Activated naive CD4-positive, alpha-beta T cell treated with anti-CD3 and anti-CD28 coated beads for 36 hours (primary cell): ENCODE results near the gene FAM174B. TPM values are rescaled to one million over a fixed set of nuclear protein-coding genes. Genes with fewer than 3 reads are reported as not detected.
A peak's percentile ranks its signal among the peaks of the same experiment; 100 is the strongest.
"Not testable (repeated sequence)": the region's sequence is repeated elsewhere in the genome, so short reads cannot be mapped to it uniquely, and the experiment has no call there.

ENCODE experiments used
- CTCF ChIA-PET: fragments of 350-600 bp; sonication (Branson Sonifier 250); formaldehyde crosslinking; loops from one replicate; lab custom pipeline; 2021; ENCODE audit warnings: antibody characterized with exemption; lab: Charles Lee
- DNase-seq: peaks from one replicate; pipeline ENCODE4 v3.0.0-alpha.2; 2020
- H3K27ac Mint-ChIP-seq: one replicate; pipeline ENCODE4 v1.8.0; 2021; ENCODE audit warnings: mild to moderate bottlenecking, mixed read lengths
- H3K27me3 Mint-ChIP-seq: one replicate; pipeline ENCODE4 v1.8.0; 2021; ENCODE audit warnings: low read depth, mixed read lengths
- H3K36me3 Mint-ChIP-seq: one replicate; pipeline ENCODE4 v1.8.0; 2021; ENCODE audit warnings: low read depth, mixed read lengths
- H3K4me1 Mint-ChIP-seq: one replicate; pipeline ENCODE4 v1.8.0; 2021; ENCODE audit warnings: low read depth, mixed read lengths
- H3K4me3 Mint-ChIP-seq: one replicate; pipeline ENCODE4 v1.8.0; 2021; ENCODE audit warnings: mild to moderate bottlenecking, moderate library complexity, mixed read lengths
- H3K9me3 Mint-ChIP-seq: one replicate; pipeline ENCODE4 v1.8.0; 2021; ENCODE audit warnings: mixed read lengths
- intact Hi-C: fragments of 100-400 bp; cut with micrococcal nuclease; formaldehyde crosslinking; loops from one replicate; pipeline ENCODE4 v1.15.1; 2023
- total RNA-seq, 2 experiments: library from RNA; stranded (reverse); gene quantifications; one replicate each; pipeline ENCODE4 v1.2.3, GENCODE V29; 2021

The FAM174B gene
- total RNA-seq, 2 experiments from 2014 or later, result 5.5 to 5.6 TPM

DNA sequence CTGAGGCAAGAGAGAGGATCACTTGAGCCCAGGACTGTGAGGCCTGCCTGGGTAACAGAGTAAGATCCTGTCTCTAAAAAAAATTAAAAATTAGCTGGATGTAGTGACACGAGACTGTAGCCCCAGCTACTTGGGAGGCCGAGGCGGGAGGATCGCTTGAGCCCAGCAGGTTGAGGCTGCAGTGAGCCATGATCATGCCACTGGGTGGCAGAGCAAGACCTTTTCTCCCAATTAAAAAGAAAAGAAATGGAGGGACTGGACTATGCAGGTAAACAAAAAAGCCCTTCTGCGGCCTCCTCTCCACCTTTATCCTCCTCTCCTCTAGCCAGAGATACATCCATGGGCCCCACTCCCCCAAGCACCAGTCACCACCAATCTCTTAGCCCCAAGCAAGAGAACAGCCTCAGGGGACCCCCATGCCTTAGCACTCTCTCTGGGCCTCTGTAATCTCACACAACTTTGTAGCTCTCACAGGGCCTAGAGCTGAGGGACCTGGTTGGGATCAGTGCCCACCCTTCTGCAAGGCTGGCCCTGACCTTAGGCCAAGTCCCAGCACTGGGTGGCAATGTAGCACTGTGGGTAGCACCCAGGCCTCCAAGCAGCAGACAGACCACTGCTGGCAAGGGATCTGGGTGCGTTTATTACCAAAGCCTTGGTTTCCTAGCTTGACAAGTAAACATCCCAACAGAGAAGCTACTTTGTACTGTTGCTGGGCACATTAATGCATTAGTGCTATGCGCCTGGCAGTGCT lies 43.4 kb downstream of the FAM174B start:
- H3K9me3 Mint-ChIP-seq, result no peaks in the 10 kb centered on the region
- no peaks in the 10 kb centered on the region for H3K4me1 Mint-ChIP-seq
- H3K27me3 Mint-ChIP-seq, result no peaks in the 10 kb centered on the region
- DNase-seq, result peak; percentile 36
- intact Hi-C loops, result loop anchor here (1.0 kb wide), 1 partner anchor 103 kb away; no protein-coding TSS in a partner anchor
- H3K36me3 Mint-ChIP-seq, result no peaks in the 10 kb centered on the region
- no peak overlapping the region for H3K4me3 Mint-ChIP-seq
- CTCF ChIA-PET, result interaction anchor here (0.5 to 2.4 kb wide), 7 partner anchors 9 to 1089 kb away, joined by 3 to 15 read pairs (median 4); no protein-coding TSS in a partner anchor
- no peak overlapping the region for H3K27ac Mint-ChIP-seq

DNA sequence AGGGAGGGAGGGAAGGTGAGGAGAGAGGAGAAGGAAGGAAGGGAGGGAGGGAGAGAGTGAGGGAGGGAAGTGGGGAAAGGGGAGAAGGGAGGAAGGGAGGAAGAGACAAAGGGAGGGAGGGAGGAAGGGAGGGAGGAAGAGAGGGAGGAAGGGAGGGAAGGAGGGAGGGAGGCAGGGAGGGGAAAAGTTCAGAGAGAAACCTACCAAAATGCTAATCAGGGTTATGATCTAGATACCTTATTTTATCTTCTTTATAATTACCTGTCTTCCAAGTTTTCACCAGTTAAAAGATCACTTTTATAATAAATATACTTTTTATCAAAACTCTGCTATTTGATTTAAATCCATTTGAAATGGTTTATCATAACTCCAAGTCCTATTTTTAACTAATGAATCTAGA lies 44.4 kb downstream of the FAM174B start:
- H3K27ac Mint-ChIP-seq, result no peak overlapping the region
- H3K9me3 Mint-ChIP-seq, result peaks cover 3% of the 10 kb centered on the region
- intact Hi-C loops, result no loop called here
- no peak overlapping the region for H3K4me3 Mint-ChIP-seq
- H3K4me1 Mint-ChIP-seq, result no peaks in the 10 kb centered on the region
- no peaks in the 10 kb centered on the region for H3K36me3 Mint-ChIP-seq
- no peaks in the 10 kb centered on the region for H3K27me3 Mint-ChIP-seq
- no peak for DNase-seq
- CTCF ChIA-PET, result interaction anchor here (2.4 kb wide), 1 partner anchor 104 kb away, joined by 15 read pairs; no protein-coding TSS in a partner anchor

- no peak overlapping the region for H3K27ac Mint-ChIP-seq
These were observed 45.5 kb downstream of the FAM174B start for GRCh38 chr15:92610101-92610520.

GRCh38 chr15:92608866-92609700 lies 46.5 kb downstream of the FAM174B start:
- intact Hi-C loops, result no loop called here
- Mint-ChIP-seq H3K27ac (no peak overlapping the region), H3K9me3 (peaks cover 3% of the 10 kb centered on the region), H3K4me1 (no peaks in the 10 kb centered on the region), H3K36me3 (no peaks in the 10 kb centered on the region), H3K4me3 (no peak overlapping the region), H3K27me3 (no peaks in the 10 kb centered on the region)
- no peak for DNase-seq
- CTCF ChIA-PET, result interaction anchor here (0.8 kb wide), 1 partner anchor 87 kb away, joined by 3 read pairs; no protein-coding TSS in a partner anchor

More at GRCh38 chr15:92610101-92610520, 45.5 kb downstream of the FAM174B start:
- CTCF ChIA-PET, result no interaction called here
- peaks cover 3% of the 10 kb centered on the region for H3K9me3 Mint-ChIP-seq
- DNase-seq, result no peak
- intact Hi-C loops, result no loop called here
- no peaks in the 10 kb centered on the region for H3K4me1 Mint-ChIP-seq
- H3K27me3 Mint-ChIP-seq, result no peaks in the 10 kb centered on the region
- H3K4me3 Mint-ChIP-seq, result no peak overlapping the region
- no peaks in the 10 kb centered on the region for H3K36me3 Mint-ChIP-seq

DNA sequence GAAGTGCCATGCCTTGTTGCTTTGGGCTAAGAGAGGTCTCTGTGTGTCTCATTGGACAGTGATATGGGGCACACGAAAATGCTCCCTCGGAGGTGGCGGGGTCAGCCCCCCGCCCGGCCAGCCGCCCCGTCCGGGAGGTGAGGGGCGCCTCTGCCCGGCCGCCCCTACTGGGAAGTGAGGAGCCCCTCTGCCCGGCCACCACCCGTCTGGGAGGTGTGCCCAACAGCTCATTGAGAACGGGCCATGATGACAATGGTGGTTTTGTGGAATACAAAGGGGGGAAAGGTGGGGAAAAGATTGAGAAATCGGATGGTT lies 48.8 kb downstream of the FAM174B start:
- H3K27me3 Mint-ChIP-seq, intact Hi-C loops, H3K27ac Mint-ChIP-seq, H3K9me3 Mint-ChIP-seq, DNase-seq, CTCF ChIA-PET, H3K4me3 Mint-ChIP-seq, H3K36me3 Mint-ChIP-seq, H3K4me1 Mint-ChIP-seq: not testable (repeated sequence)

GRCh38 chr15:92606126-92606835 lies 49.3 kb downstream of the FAM174B start:
- CTCF ChIA-PET, result no interaction called here
- peaks cover 3% of the 10 kb centered on the region for H3K9me3 Mint-ChIP-seq
- DNase-seq, result no peak
- H3K27ac Mint-ChIP-seq, result no peak overlapping the region
- H3K4me1 Mint-ChIP-seq, result no peaks in the 10 kb centered on the region
- H3K27me3 Mint-ChIP-seq, result no peaks in the 10 kb centered on the region
- H3K36me3 Mint-ChIP-seq, result no peaks in the 10 kb centered on the region
- intact Hi-C loops, result no loop called here
- H3K4me3 Mint-ChIP-seq, result no peak overlapping the region

DNA sequence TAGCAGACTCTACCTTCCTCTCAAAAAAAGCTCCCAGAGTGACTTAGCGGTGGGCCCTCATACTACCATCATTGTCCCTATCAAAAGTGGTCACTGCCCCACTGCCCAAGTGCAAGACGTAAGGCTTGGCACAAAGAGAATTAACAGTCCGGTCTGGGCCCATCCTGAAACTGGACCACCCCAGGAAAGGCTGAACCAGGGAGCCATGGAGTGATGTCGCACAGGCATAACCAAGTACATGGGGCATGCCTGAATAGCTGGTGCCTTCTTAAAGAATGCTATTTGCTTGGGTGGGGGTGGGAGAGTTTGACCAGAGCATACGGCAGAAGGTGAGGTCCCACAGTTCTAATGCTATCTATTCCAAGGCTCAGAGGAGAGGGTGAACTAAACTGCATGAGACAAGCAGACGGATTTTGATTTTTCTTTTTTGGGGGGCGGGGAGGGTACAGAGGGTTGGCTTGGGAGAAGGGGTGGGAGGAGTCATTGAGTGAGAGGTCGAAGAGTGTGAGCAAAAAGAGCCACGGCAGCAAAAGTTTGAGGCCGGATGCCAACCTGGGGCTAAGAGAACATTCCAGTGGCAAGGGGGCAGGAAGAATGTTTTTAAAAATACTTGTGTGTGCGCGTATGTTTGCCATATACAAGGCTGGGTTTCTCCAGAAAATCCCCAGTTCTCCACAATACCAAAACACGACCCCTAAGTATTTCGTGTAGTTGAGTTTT lies 50.2 kb downstream of the FAM174B start:
- intact Hi-C loops, result no loop called here
- Mint-ChIP-seq H3K4me3 (no peak overlapping the region), H3K36me3 (no peaks in the 10 kb centered on the region), H3K27me3 (no peaks in the 10 kb centered on the region), H3K27ac (no peak overlapping the region), H3K9me3 (peaks cover 3% of the 10 kb centered on the region), H3K4me1 (no peaks in the 10 kb centered on the region)
- DNase-seq, result no peak
- CTCF ChIA-PET, result no interaction called here

DNA sequence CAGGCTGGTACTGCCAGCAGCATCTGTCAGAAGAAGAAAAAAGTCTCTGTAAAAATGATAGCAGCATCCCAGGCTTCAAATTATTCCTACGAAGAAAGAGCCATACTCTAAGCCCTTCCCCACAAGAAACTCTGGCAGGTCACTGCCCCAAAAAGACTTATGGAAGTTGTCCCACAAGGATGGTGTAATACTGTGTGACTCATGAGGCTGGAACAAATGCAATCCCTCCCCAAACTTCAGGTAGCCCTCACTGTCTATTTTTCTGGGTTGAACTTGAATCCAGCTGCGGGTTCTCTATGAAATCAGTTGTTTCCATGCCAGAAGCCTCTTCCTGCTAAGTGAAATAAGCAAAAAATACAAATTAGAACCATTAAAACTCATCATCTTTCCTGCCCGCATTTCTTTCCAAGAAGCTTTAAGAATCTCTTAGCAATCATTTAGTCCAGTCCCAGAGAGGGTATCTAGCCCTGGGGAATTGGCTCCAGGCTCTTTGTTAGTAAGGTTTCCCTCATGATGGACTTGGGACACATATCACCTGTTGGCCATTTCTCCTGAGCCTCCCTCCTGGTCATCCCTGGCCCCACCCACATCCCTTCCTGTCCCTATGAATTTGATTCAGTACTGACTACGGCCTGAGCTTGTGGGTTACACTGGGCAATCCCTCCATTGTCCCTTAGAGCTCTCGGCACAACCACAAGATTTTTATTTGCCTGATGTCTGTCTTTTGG lies 51.7 kb downstream of the FAM174B start:
- DNase-seq, result no peak
- H3K27ac Mint-ChIP-seq, result no peak overlapping the region
- H3K4me1 Mint-ChIP-seq, result peaks cover 2% of the 10 kb centered on the region
- CTCF ChIA-PET, result interaction anchor here (0.7 kb wide), 1 partner anchor 8 kb away, joined by 3 read pairs; no protein-coding TSS in a partner anchor
- H3K9me3 Mint-ChIP-seq, result peaks cover 3% of the 10 kb centered on the region
- H3K4me3 Mint-ChIP-seq, result no peak overlapping the region
- intact Hi-C loops, result no loop called here
- no peaks in the 10 kb centered on the region for H3K27me3 Mint-ChIP-seq
- H3K36me3 Mint-ChIP-seq, result no peaks in the 10 kb centered on the region

GRCh38 chr15:92603278-92603677 lies 52.3 kb downstream of the FAM174B start:
- Mint-ChIP-seq H3K9me3 (peaks cover 3% of the 10 kb centered on the region), H3K36me3 (no peaks in the 10 kb centered on the region), H3K4me3 (no peak overlapping the region), H3K27ac (no peak overlapping the region), H3K27me3 (no peaks in the 10 kb centered on the region), H3K4me1 (peaks cover 2% of the 10 kb centered on the region)
- no peak for DNase-seq
- CTCF ChIA-PET, result interaction anchor here (0.7 kb wide), 1 partner anchor 9 kb away, joined by 3 read pairs; no protein-coding TSS in a partner anchor
- intact Hi-C loops, result no loop called here

GRCh38 chr15:92602267-92602593 lies 53.3 kb downstream of the FAM174B start:
- no peak overlapping the region for H3K4me3 Mint-ChIP-seq
- no peaks in the 10 kb centered on the region for H3K27me3 Mint-ChIP-seq
- H3K9me3 Mint-ChIP-seq, result peaks cover 3% of the 10 kb centered on the region
- CTCF ChIA-PET, result no interaction called here
- DNase-seq, result no peak
- no peaks in the 10 kb centered on the region for H3K36me3 Mint-ChIP-seq
- no peak overlapping the region for H3K27ac Mint-ChIP-seq
- H3K4me1 Mint-ChIP-seq, result peaks cover 2% of the 10 kb centered on the region
- intact Hi-C loops, result no loop called here

GRCh38 chr15:92601592-92602266 lies 53.8 kb downstream of the FAM174B start:
- peaks cover 2% of the 10 kb centered on the region for H3K4me1 Mint-ChIP-seq
- no peaks in the 10 kb centered on the region for H3K27me3 Mint-ChIP-seq
- CTCF ChIA-PET, result no interaction called here
- no peak for DNase-seq
- H3K36me3 Mint-ChIP-seq, result no peaks in the 10 kb centered on the region
- no peak overlapping the region for H3K4me3 Mint-ChIP-seq
- intact Hi-C loops, result no loop called here
- no peak overlapping the region for H3K27ac Mint-ChIP-seq
- H3K9me3 Mint-ChIP-seq, result peaks cover 3% of the 10 kb centered on the region
